GM21717 (cell line): ENCODE results near the gene PLA2G4E.

Experiments
- ATAC-seq: cut with Tn5 transposase; IDR thresholded peaks from one replicate; pipeline ENCODE4 v1.9.1; 2021; ENCODE audit warnings: mild to moderate bottlenecking, moderate library complexity; ENCODE audit not compliant: unreplicated experiment

Gene PLA2G4E

GRCh38 chr15:41958002-41958420 is 62.8 kb downstream of the PLA2G4E start:
- no peak for ATAC-seq

- peak; percentile 55 for ATAC-seq
Observed at GRCh38 chr15:41957021-41957897, 63.6 kb downstream of the PLA2G4E start.

- ATAC-seq = no peak
Observed at GRCh38 chr15:41955807-41956525, 64.9 kb downstream of the PLA2G4E start.

DNA sequence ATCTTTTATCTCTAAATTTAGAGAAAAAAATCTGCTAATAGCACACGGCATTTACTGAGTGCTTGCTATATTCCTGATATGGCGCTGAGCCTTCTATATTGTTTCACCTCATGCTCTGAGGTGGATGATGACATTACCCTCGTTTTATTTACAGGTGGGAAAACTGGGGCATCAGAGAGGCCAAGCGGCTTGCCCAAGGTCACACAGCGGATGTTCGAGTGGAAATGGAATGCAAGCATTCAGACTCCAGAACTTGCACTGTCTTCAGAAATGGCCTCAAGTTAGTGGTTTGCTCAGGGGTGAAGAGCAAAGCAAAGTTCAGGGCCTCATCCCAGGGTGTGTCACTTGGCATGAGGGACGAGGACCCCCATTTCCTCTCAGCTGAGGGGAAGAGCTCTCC is 65.7 kb downstream of the PLA2G4E start:
- ATAC-seq = no peak

GRCh38 chr15:41954036-41954435 is 66.8 kb downstream of the PLA2G4E start:
- no peak for ATAC-seq

- ATAC-seq = no peak
Observed at GRCh38 chr15:41952013-41952563, 68.8 kb downstream of the PLA2G4E start.

DNA sequence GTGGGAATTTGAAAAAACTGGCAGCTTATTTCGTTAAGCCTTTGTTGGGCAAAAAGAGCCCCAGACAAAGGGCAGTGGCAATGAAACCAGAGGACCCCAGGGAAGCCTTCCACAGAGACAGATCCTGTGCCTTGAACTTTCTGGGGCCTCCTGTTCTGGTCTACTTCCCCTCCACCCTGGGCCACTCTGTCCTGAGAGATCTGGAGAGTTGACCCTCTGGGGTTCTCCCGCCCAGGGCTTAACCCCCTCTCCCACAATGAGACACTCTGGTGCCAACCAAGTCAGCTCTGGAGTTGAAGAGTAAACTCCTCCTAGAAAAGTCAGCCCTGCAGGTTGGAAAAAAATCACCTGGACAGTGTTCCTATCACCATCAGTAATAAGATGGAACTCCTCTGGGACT is 69.3 kb downstream of the PLA2G4E start:
- no peak for ATAC-seq

- ATAC-seq = no peak
Observed at GRCh38 chr15:41950489-41950888, 70.4 kb downstream of the PLA2G4E start.

- ATAC-seq = no peak
Observed at GRCh38 chr15:41950127-41950483, 70.7 kb downstream of the PLA2G4E start.

DNA sequence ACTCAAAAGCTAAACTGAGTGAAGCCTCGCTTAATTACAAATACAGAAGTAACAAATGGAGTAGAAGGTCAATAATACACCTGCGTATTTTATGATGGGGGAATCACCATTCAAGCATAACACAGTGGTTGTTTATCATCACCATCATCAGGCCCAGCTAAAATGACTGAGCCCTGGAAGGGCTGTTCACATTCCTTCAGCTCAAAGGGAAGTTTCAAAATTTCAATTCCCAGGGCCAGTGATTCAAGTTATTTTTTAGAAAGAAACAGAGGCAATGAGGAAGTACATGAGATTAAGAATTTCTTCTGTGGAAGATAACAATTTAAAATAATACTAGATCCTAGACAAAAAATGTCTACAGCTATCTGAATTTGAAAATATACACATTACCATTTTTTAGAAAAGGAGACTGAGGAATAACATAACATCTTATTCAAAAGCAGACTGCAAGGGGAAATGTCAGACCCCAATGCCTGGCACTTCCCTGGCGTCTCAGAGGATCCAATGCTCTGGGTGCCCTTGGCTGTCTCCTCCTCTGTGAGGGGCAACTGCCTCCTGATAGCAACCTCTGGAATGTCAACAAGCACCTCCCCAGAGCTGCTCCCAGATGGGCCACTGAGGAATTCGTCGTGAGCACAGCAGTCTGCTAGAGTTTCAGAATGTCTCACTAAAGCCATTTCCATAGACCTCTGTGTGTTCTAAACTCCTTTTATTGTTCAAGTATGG is 71.3 kb downstream of the PLA2G4E start:
- no peak for ATAC-seq

DNA sequence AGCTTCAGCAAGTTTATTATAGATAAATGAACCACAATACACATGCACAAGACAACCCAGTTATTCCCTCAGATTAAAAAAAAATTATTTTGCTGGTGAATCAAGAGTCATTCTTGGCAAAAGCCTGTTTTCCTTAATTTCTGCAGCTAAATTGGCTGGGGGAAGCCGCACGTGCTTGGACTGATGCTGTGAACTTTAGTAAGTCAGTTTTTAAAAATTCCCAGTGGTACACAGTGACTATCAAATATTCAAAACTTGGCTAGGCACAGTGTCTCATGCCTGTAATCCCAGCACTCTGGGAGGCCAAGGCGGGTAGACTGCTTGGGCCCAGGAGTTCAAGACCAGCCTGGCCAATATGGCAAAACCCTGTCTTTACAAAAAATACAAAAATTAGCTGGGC is 72.4 kb downstream of the PLA2G4E start:
- ATAC-seq = no peak

GRCh38 chr15:41946970-41947369 is 73.9 kb downstream of the PLA2G4E start:
- no peak for ATAC-seq

DNA sequence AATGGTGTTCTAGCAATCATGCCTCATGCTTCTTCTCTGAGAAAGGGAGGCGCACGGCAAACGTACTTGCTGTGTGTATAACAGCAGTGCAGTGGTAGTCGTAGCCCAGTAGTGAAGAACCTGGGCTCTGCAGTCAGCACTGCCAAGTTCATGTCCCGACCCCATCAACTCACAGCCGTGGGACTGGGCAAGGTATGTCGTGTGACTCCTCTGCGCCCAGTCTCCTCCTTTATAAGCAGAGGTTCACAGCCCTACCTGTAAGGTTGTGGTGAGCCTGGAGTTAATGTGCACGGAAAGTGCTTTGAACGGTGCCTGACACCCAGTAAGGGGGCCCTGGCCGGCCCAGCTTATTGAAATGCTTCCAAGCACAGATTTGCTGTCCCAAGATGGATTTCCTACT is 75.1 kb downstream of the PLA2G4E start:
- ATAC-seq = no peak

DNA sequence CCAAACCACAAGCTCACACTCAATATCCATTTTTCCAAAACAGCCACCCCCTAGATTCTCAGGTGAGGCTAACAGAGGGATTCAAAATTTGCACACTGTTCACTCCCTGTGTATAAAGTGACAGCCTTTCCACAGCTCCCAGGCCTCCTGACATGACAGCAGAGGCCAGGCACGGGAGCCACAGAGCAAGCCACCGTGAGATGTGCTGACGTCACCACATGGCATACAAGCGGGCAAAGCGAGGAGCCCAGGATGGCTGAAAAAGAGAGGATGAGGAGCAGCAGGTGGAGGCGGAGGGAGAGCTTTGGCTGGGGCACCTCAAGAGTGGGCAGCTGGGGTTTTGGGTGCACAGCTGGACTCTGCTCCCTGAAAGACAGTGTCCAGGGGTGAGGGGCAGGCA is 75.6 kb downstream of the PLA2G4E start:
- no peak for ATAC-seq

GRCh38 chr15:41944313-41944940 is 76.4 kb downstream of the PLA2G4E start:
- ATAC-seq = no peak

DNA sequence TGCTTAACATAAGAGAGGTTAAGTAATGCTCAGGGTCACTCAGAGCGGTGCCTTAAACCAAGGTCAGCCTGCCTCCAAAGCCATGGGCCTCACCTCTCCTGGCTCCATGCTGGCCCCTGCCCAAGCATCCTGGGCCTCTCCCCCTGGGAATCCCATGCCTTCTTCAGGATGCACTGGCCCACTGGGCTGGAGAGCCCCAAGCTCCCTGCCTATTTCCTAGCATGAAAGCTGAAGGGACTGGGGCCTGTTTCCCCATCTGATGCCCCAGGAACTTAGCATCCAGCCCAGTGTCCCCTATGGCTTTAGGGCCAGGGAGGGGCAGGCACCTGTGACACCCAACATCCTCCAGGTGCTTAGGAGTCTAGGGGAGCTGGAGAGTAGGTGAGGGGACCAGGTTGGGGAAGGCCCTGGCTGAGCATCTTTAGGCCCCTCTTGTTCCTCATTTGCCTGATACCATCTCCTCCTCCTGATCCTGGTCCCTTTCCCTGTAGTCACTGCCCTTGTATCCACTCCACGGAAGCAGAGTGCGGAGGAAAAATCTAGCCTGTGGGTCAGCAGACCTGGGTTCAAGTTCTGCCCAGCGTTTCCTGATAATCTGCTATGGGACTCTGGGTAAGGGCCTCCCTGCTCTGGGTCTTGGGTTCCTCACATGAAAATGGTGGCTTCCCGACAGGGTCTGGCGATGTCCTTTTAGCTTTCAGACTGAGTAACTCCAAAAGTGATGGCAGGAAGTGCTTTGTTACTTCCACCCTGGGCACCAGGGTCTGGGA is 77.1 kb downstream of the PLA2G4E start:
- ATAC-seq = no peak

DNA sequence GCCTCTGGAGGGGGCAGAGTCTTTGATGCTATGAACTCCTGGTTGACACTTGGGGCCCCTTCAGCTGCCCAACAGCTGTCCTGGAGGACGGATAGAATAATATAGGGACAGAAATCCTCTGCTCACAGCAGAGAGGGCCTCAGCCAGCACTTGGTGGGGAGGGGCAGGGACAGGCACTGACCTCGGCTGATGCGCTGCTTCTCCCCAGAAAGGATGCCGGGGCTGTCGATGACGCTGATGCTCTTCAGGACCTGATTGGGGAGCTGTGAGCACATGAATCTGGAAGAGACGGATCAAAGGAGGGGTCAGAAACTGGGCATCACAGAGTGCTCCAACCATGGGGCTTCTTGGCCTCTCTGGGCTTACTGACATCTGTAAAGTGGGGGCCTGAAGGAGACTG is 78.0 kb downstream of the PLA2G4E start:
- ATAC-seq = no peak

DNA sequence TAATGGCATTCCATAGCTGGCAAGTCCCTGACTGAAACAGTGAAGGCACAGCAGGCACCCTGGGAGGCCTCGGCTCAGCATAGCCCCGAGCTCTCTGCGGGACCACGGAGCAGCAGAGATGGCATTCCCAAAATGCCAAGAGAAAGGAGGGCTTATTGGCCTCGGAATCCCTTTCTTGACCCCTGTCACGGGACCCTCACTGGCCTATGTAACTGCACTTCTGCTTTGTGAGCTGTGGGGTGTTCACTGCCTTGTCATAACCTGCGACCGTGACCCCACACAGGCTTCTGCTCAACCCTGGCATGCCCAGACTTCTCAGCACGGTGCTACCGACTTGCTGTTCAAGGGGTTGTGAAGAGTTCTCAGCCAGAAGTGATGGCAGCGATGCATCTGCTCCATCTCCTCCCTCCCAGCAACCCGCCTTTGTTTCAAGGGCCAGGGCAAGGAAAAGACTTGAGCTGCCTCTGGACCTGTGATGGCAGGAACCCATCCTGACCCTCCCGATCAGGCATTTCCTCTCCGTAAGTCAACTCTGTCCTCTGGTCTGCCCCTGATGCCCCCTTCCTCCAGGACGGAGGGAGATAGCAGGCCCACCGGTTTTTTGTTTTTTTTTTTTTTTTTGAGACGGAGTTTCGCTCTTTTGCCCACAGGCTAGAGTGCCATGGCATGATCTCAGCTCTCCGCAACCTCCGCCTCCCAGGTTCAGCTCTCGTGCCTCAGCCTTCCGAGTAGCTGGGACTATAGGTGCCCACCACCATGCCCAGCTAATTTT is 79.0 kb downstream of the PLA2G4E start:
- no peak for ATAC-seq

GRCh38 chr15:41940441-41940857 is 80.4 kb downstream of the PLA2G4E start:
- ATAC-seq = no peak
